NCI-H1417 (cell line): ENCODE measurements around the gene PNPLA1.

Experiments used
- DNase-seq, 3 experiments: peaks; one replicate each; lab custom pipeline; 2025; lab: John Stamatoyannopoulos, UW

The PNPLA1 gene

GRCh38 chr6:36246506-36247268 is 23.2 kb upstream of the PNPLA1 start:
- DNase-seq: no peak

DNA sequence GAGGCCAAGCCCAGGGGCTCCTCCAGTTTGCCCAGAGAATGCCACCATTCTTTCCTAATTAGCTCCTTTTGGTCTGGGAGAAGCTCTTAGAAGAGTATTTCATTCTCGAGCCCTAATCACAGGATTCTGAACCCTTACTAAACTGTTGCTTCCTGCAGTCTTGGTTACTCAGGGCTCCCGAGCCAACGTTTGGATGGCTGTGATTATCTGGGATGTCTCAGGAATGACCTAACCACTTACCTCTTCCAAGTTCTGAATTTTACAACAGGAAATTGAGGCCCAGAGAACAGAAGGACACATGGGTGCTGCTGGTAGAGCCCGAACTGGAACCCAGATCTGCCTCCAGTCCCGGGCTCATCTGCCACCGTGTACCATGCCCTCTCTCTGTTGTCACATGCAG is 22.2 kb upstream of the PNPLA1 start:
- DNase-seq: no peak

DNA sequence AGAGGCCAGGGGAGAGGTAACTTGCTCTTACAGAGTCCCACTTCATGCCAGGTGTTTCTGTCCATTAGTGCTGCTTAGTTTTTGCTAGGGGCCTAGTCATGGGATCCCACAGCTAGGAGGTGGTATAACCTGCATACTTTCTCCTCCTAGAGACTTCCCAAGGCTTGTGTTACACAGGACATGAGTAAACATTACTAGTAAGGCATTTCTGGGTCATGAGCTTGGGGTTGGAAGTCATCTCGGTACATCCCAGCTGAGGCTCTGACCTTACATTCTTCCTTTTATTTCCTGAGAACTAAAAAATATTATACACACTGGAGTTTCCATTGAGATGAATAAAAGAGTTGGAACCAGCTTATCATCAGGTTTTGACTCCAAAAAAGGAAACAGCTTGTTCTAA is 20.9 kb upstream of the PNPLA1 start:
- DNase-seq: no peak

DNA sequence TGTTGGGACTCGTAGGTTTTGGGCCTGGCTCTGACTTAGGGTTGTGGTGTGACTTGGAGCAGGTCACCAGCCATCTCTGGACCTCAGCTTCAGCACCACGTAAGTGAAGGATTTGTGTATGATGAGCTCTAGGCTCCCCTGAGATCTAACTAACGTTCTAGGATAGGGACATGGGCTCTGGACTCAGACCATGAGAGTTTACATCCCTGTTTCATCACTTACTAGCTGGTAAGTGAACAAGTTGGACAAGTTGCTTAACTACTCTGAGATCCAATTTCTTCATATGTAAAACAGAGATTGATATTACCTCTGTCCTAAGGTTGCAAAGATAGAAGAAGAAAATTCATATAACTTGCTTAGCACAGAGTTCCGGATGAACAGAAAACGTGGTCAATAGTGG is 20.3 kb upstream of the PNPLA1 start:
- no peak for DNase-seq

DNA sequence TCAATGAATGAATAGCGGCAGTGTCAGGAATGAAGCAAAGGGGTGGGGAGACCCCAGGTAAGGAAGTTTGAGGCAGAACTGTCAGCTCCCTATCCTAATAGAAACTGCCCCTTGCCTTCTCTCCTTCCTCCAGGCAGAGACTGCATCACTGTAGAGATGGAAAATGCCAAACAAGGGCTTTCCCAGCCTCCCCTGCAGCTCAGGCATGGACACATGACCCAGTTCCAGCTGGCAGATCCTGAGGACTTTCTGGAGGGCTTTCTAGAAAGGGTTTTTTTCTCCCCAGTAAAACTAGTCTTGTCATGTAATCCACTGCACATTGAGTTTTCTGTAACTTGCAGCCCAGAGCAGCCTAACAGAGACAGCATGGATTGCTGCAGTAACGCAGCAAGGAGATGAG is 17.9 kb upstream of the PNPLA1 start:
- no peak for DNase-seq

GRCh38 chr6:36263390-36264000 is 6.4 kb upstream of the PNPLA1 start:
- DNase-seq: no peak

GRCh38 chr6:36265744-36266143 is 4.1 kb upstream of the PNPLA1 start:
- no peak for DNase-seq

GRCh38 chr6:36266913-36267644 is 2.8 kb upstream of the PNPLA1 start:
- DNase-seq: no peak

DNA sequence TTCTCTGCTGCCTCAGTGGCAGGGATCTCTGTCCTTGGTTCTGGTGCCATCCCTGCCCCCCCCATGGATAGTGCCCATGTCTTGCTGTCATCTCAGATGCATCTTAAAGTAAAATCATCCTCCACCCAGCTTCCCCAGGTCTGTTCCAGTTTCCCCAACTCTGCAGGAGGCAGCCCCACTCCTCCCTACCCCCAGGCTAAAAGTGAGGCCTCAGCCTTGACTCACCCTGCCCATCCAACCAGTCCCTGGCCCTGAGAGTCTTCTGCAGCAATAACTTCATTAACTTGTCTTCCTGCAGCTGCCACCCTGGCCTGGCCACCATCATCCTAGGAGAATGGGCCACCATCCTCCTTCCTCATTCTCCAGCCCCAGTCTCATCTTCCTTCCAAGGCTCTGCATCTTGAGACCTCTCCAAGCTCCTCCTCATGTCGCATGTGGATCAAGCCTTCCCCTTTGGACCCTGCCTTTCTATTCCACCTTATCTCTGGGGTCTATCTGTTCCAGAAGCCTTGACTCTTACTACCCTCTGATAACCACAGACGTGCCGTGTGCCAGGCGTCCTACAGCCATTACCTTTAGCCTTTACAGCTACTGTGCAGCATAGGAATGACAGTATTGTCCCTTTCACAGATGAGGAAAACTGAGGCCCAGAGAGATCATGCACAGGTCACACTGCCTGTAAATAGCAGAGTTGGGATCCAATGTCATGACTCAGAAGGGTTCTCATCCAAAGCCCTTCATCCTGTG is 2.0 kb upstream of the PNPLA1 start:
- no peak for DNase-seq

DNA sequence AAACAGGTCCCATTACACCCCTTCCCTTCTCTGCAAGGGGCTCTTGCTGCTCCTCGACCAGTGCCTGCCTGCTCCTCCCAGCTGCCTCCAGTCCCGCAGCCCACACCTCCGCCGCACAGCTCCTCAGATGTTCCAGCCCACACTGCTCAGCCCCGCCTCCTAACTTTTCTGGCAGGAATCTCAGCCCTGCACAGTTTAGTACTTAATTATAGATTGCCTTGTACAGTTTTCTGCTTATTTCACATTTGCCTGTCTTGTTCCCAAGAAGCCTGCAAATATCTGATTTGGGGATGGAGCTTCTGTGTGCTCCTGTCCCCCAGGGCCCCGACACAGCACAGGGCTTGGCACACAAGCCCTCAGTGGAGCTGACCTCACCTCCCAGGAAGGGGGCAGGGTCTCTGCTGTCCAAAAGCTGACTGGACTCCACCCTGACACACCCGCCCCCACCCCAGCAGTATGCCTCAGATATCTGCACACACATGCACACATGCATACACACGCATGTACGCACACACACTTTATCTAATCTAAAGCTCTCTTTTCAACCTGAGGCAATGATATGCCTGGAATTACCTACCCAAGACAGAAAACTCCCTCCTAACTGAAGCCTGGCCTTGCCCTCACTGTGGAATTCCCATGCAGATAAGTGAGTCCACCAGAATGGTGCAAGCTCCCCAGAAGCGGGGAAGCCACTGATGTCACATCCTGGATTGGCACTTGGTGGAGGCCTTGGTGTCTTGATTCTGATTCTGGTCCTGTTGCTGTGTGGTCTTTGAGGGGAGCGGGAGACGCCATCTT is 1.2 kb upstream of the PNPLA1 start:
- DNase-seq: no peak

GRCh38 chr6:36272234-36272633 is 2.4 kb downstream of the PNPLA1 start:
- peak in 1 of 3 experiments; percentile 21 for DNase-seq

DNA sequence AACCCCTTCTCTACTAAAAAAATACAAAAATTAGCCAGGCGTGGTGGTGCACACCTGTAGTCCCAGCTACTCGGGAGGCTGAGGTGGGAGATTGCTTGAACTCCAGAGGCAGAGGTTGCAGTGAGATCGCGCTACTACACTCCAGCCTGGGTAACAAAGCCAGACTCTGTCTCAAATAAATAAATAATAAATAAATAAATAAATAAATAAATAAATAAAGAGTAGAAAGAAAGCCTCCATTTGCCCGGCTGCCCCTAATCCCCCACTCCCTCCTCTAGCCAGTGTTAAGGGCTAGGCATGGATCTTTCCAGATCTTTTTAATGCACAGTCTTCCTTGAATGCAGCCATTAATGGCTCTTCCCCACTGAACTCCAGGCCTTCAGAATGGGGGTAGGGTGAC is 3.2 kb downstream of the PNPLA1 start:
- DNase-seq: no peak

DNA sequence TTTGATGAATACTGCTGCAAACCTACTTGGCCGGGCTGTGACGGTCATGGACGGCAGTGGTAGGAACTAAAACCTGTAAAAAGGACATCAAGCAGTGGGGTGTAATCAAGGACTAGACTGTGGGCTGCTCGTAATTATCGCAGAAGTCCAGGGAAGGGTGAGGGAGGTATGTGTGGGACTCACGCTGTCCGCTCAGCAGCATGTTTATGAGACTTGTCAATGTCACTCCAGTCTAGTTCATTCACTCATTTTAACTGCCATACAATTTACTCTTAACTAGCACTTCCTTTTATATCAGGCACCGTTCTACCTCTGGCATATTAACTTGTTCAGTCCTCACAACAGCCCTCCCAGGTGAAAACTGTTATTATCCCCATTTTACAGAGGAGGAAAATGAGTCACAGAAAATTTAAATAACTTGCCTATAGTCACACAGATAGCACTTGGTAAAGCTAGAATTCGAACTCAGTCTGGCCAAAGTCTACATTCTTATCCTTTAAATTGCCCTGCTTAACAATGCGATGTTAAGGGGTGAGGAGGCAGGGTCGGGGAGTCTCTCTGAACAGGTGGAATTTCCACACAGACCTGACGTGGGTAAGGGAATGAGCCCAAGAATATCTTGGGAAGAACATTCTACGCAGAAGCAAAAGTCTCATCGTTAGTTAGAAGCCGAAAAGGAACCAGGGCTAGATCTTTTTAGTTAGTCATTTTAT is 4.1 kb downstream of the PNPLA1 start:
- DNase-seq: no peak

GRCh38 chr6:36276581-36277536 is 7.0 kb downstream of the PNPLA1 start:
- no peak for DNase-seq

- DNase-seq: no peak
Measured at GRCh38 chr6:36277946-36278470, 8.1 kb downstream of the PNPLA1 start.

- no peak for DNase-seq
Measured at GRCh38 chr6:36280467-36280866, 10.6 kb downstream of the PNPLA1 start.

GRCh38 chr6:36280983-36281382 is 11.1 kb downstream of the PNPLA1 start:
- no peak for DNase-seq

DNA sequence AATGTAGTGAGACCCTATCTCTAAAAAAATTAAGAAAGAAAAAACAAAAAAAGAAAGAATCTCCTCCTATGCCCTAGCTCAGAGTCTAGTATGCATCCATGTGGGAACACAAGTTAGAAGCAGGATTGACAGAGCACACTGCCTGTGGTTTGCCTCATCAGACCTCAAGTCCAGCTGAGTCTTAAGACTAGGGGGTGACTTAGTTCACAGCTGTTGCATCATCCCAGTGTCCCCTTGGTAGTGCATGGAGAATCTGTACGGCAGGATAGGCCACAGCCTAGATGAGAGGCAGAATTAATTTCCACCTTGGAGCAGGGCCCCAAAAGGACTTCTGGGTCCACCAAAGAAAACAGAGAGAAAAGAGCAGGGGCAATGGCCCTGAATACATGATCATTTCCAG is 13.7 kb downstream of the PNPLA1 start:
- DNase-seq: no peak

DNA sequence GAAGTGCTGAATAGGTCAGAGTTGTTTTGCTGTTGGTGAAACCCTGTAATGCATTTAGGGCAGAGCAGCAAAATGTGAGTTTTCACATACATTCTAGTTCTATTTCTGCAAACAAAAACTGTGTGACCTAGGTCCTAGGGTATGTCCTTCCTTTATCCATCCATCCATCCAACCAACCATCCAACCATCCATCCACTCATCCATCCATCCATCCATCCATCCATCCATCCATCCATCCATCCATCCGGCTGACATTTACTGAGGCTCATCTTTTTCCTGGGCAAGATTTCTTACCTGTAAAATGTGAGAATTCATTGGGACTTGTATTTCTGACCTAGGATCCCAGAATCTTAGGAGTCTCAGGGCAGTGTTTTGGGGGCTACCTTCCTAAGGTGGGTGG is 14.5 kb downstream of the PNPLA1 start:
- DNase-seq: no peak
